OCI-LY3 (cell line): ENCODE measurements around the gene ADGRV1.
A peak's percentile ranks its signal among the peaks of the same experiment; 100 is the strongest.

Experiments
- H2AFZ ChIP-seq: fragments of 200-600, 300-600 bp; shearing (Covaris generic); 2 replicates; pipeline ENCODE4 v1.6.0; 2014; ENCODE audit warnings: antibody characterized with exemption, low read depth, low read length
- H3K27ac ChIP-seq: fragments of 200-600, 300-600 bp; sonication (generic); 2 replicates; pipeline ENCODE4 v1.5.1; 2014; ENCODE audit warnings: mild to moderate bottlenecking, low read length, moderate library complexity, mixed read lengths
- H3K27me3 ChIP-seq: fragments of 200-600, 300-600 bp; sonication (generic); 2 replicates; pipeline ENCODE4 v1.6.1; 2014; ENCODE audit warnings: low read depth, low read length, mixed read lengths
- H3K36me3 ChIP-seq: fragments of 200-600, 300-600 bp; sonication (generic); replicated peaks from 2 replicates; pipeline ENCODE3; 2014; ENCODE audit warnings: low read depth, low read length, mixed read lengths
- H3K4me1 ChIP-seq: fragments of 300-600, 200-600 bp; sonication (generic); 2 replicates; pipeline ENCODE4 v1.6.1; 2014; ENCODE audit warnings: low read length, mixed read lengths
- H3K4me2 ChIP-seq: fragments of 200-600, 300-600 bp; sonication (generic); 2 replicates; pipeline ENCODE4 v1.6.1; 2014; ENCODE audit warnings: low read length, mixed read lengths
- H3K4me3 ChIP-seq: fragments of 300-600, 200-600 bp; sonication (generic); 2 replicates; pipeline ENCODE4 v1.5.1; 2014; ENCODE audit warnings: antibody characterized with exemption, mild to moderate bottlenecking, low read length, moderate library complexity
- H3K79me2 ChIP-seq: fragments of 300-600, 200-600 bp; shearing (Covaris generic); 2 replicates; pipeline ENCODE4 v1.6.1; 2014; ENCODE audit warnings: mild to moderate bottlenecking, low read length, mixed read lengths
- H3K9ac ChIP-seq: fragments of 300-600, 200-600 bp; shearing (Covaris generic); 2 replicates; pipeline ENCODE4 v1.6.0; 2014; ENCODE audit warnings: mild to moderate bottlenecking, low read length, moderate library complexity
- H3K9me3 ChIP-seq: fragments of 200-600, 300-600 bp; shearing (Covaris generic); 2 replicates; pipeline ENCODE4 v1.6.1; 2014; ENCODE audit warnings: low read length, mixed read lengths; ENCODE audit not compliant: insufficient read depth
- H4K20me1 ChIP-seq: fragments of 200-600, 300-600 bp; sonication (generic); 2 replicates; pipeline ENCODE4 v1.6.1; 2016; ENCODE audit warnings: low read length, mixed read lengths; ENCODE audit not compliant: insufficient read depth
- EZH2phosphoT487 ChIP-seq: fragments of 200-600 bp; shearing (Covaris generic); IDR thresholded peaks from 2 replicates; pipeline ENCODE4 v1.6.1; 2018; ENCODE audit warnings: antibody characterized with exemption, mixed run types, low read depth
- TF ChIP-seq, protein P1 (sequence below): fragments of 200-600, 300-600 bp; sonication (generic); IDR thresholded peaks from 2 replicates; pipeline ENCODE4 v1.5.1; 2014; ENCODE audit warnings: antibody characterized with exemption, low read length, low read depth

ADGRV1 gene

GRCh38 chr5:90703932-90704331 is 145.3 kb downstream of the ADGRV1 start:
- Histone ChIP-seq H2AFZ (no peak overlapping the region), H3K4me3 (no peak overlapping the region), H4K20me1 (no peaks in the 10 kb centered on the region), H3K9me3 (no peaks in the 10 kb centered on the region), H3K9ac (no peak overlapping the region), H3K27ac (no peak overlapping the region), H3K79me2 (no peaks in the 10 kb centered on the region), H3K36me3 (no peaks in the 10 kb centered on the region), H3K4me2 (no peak overlapping the region), H3K27me3 (no peaks in the 10 kb centered on the region), H3K4me1 (no peaks in the 10 kb centered on the region)
- TF ChIP-seq EZH2phosphoT487 = no peak
- TF ChIP-seq, protein P1, sequence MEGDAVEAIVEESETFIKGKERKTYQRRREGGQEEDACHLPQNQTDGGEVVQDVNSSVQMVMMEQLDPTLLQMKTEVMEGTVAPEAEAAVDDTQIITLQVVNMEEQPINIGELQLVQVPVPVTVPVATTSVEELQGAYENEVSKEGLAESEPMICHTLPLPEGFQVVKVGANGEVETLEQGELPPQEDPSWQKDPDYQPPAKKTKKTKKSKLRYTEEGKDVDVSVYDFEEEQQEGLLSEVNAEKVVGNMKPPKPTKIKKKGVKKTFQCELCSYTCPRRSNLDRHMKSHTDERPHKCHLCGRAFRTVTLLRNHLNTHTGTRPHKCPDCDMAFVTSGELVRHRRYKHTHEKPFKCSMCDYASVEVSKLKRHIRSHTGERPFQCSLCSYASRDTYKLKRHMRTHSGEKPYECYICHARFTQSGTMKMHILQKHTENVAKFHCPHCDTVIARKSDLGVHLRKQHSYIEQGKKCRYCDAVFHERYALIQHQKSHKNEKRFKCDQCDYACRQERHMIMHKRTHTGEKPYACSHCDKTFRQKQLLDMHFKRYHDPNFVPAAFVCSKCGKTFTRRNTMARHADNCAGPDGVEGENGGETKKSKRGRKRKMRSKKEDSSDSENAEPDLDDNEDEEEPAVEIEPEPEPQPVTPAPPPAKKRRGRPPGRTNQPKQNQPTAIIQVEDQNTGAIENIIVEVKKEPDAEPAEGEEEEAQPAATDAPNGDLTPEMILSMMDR = no peak

GRCh38 chr5:90707698-90708097 is 149.1 kb downstream of the ADGRV1 start:
- H3K4me3 ChIP-seq = no peak overlapping the region
- TF ChIP-seq, protein P1 = no peak
- TF ChIP-seq EZH2phosphoT487 = no peak
- H3K27ac ChIP-seq = no peak overlapping the region
- no peaks in the 10 kb centered on the region for H4K20me1 ChIP-seq
- H3K9ac ChIP-seq = no peak overlapping the region
- no peaks in the 10 kb centered on the region for H3K36me3 ChIP-seq
- H3K4me2 ChIP-seq = no peak overlapping the region
- no peaks in the 10 kb centered on the region for H3K9me3 ChIP-seq
- peaks cover 8% of the 10 kb centered on the region for H3K4me1 ChIP-seq
- no peaks in the 10 kb centered on the region for H3K79me2 ChIP-seq
- no peak overlapping the region for H2AFZ ChIP-seq
- no peaks in the 10 kb centered on the region for H3K27me3 ChIP-seq

GRCh38 chr5:90709323-90710155 is 150.9 kb downstream of the ADGRV1 start:
- Histone ChIP-seq H3K36me3 (no peaks in the 10 kb centered on the region), H2AFZ (no peak overlapping the region), H3K9ac (no peak overlapping the region), H3K4me2 (peak overlapping the region; percentile 2; the same call in 1 of the 2 replicates), H3K4me3 (no peak overlapping the region), H4K20me1 (no peaks in the 10 kb centered on the region), H3K4me1 (peaks cover 8% of the 10 kb centered on the region), H3K27ac (no peak overlapping the region), H3K9me3 (no peaks in the 10 kb centered on the region), H3K27me3 (no peaks in the 10 kb centered on the region), H3K79me2 (no peaks in the 10 kb centered on the region)
- TF ChIP-seq EZH2phosphoT487 = no peak
- TF ChIP-seq, protein P1 = peak; percentile 68

- no peak overlapping the region for H3K4me3 ChIP-seq
- TF ChIP-seq, protein P1 = no peak
- no peak for TF ChIP-seq EZH2phosphoT487
- no peaks in the 10 kb centered on the region for H3K27me3 ChIP-seq
- H3K4me2 ChIP-seq = no peak overlapping the region
- no peaks in the 10 kb centered on the region for H3K9me3 ChIP-seq
- H3K4me1 ChIP-seq = no peaks in the 10 kb centered on the region
- no peaks in the 10 kb centered on the region for H4K20me1 ChIP-seq
- no peak overlapping the region for H3K27ac ChIP-seq
- H2AFZ ChIP-seq = no peak overlapping the region
- H3K36me3 ChIP-seq = no peaks in the 10 kb centered on the region
- no peak overlapping the region for H3K9ac ChIP-seq
- H3K79me2 ChIP-seq = no peaks in the 10 kb centered on the region
Measured at GRCh38 chr5:90718387-90718786, 159.8 kb downstream of the ADGRV1 start.
